HepG2 (cell line): Measurements from ENCODE around the gene MED1. TPM values are rescaled to one million over a fixed set of nuclear protein-coding genes. Genes with fewer than 3 reads are reported as not detected.

Experiments used
- FOXA3 ChIP-seq: IDR thresholded peaks from 2 replicates; pipeline ENCODE4 v1.6.1; 2016; ENCODE audit warnings: missing genetic modification reagents, missing compliant biosample characterization
- FOXO1 ChIP-seq: sonication (generic); formaldehyde crosslinking; IDR thresholded peaks from 2 replicates; pipeline ENCODE4 v1.4.0; 2020; ENCODE audit warnings: missing genetic modification reagents
- GTF2F1 ChIP-seq: fragments of 150-350 bp; IDR thresholded peaks from 2 replicates; pipeline ENCODE4 v1.6.1; 2014; ENCODE audit warnings: low read length
- HMG20B ChIP-seq: conservative IDR thresholded peaks from 2 replicates; pipeline ENCODE4 v1.6.1; 2016; ENCODE audit warnings: missing genetic modification reagents, missing compliant biosample characterization
- JUND ChIP-seq: sonication (generic); formaldehyde crosslinking; IDR thresholded peaks from 2 replicates; pipeline ENCODE4 v1.8.0; 2022; ENCODE audit warnings: mild to moderate bottlenecking, missing genetic modification reagents
- KLF9 ChIP-seq: IDR thresholded peaks from 2 replicates; pipeline ENCODE4 v1.6.1; 2016; ENCODE audit warnings: low read depth
- NFYC ChIP-seq: IDR thresholded peaks from 2 replicates; pipeline ENCODE4 v1.6.1; 2016; ENCODE audit warnings: missing genetic modification reagents, missing compliant biosample characterization
- SNAPC2 ChIP-seq: sonication (generic); formaldehyde crosslinking; IDR thresholded peaks from 2 replicates; pipeline ENCODE4 v1.8.1; 2022; ENCODE audit warnings: mild to moderate bottlenecking, missing genetic modification reagents
- U2AF1 ChIP-seq: fragments of 200-400 bp; formaldehyde crosslinking; optimal IDR thresholded peaks from 2 replicates; pipeline ENCODE3; 2017; ENCODE audit warnings: mild to moderate bottlenecking, low read depth, low read length
- ZFP1 ChIP-seq: IDR thresholded peaks from 2 replicates; pipeline ENCODE4 v1.6.1; 2016
- ZFP36L1 ChIP-seq: sonication (generic); formaldehyde crosslinking; IDR thresholded peaks from 2 replicates; pipeline ENCODE4 v1.8.0; 2022; ENCODE audit warnings: mild to moderate bottlenecking, missing genetic modification reagents, moderate library complexity
- ZFYVE20 ChIP-seq: sonication (generic); formaldehyde crosslinking; IDR thresholded peaks from 2 replicates; pipeline ENCODE4 v1.8.0; 2023; ENCODE audit warnings: low read depth, mild to moderate bottlenecking, moderate library complexity, missing genetic modification reagents, borderline replicate concordance
- ZNF10 ChIP-seq: sonication (generic); formaldehyde crosslinking; IDR thresholded peaks from 2 replicates; pipeline ENCODE4 v1.4.0; 2020; ENCODE audit warnings: mild to moderate bottlenecking, low read depth, missing genetic modification reagents, borderline replicate concordance
- ZNF569 ChIP-seq: sonication (generic); formaldehyde crosslinking; IDR thresholded peaks from 2 replicates; pipeline ENCODE4 v1.5.0; 2020; ENCODE audit warnings: mild to moderate bottlenecking, missing genetic modification reagents, moderate library complexity, borderline replicate concordance
- ZNF816 ChIP-seq: sonication (generic); formaldehyde crosslinking; IDR thresholded peaks from 2 replicates; pipeline ENCODE4 v1.8.0; 2022; ENCODE audit warnings: missing genetic modification reagents, mild to moderate bottlenecking, borderline replicate concordance
- polyA plus RNA-seq, 8 experiments: library from polyadenylated mRNA; depleted of rRNA in 3 of 8; stranded (reverse) in 7 of 8; unstranded in 1 of 8; fragments of >200 nt; fragmentation: Illumina TruSeq in 4 of 8; extraction: Trizol in 4 of 8; gene quantifications; 2 replicates each; pipeline versions ENCODE4 v1.2.1 to v1.2.3, GENCODE V29; 2011 to 2016; ENCODE audit warnings: low read depth in 4 of 8, missing spikeins in 1 of 8, mixed read lengths in 1 of 8; ENCODE audit not compliant: insufficient read depth in 1 of 8
- total RNA-seq, 5 experiments: library from RNA; depleted of rRNA; stranded (reverse); fragments of >200 nt; fragmentation: Illumina TruSeq; extraction: Trizol; gene quantifications; 2 replicates each; pipeline ENCODE4 v1.2.3, GENCODE V29; 2016; ENCODE audit warnings: low read depth in 1 of 5
- TF ChIP-seq, protein P1 (sequence below): sonication (generic); formaldehyde crosslinking; IDR thresholded peaks from 2 replicates; pipeline ENCODE4 v1.5.0; 2020; ENCODE audit warnings: mild to moderate bottlenecking, missing genetic modification reagents, borderline replicate concordance
- TF ChIP-seq, protein P2 (sequence below): sonication (generic); formaldehyde crosslinking; IDR thresholded peaks from 2 replicates; pipeline ENCODE4 v1.4.0; 2020; ENCODE audit warnings: missing genetic modification reagents
- TF ChIP-seq, protein P3 (sequence below): IDR thresholded peaks from 2 replicates; pipeline ENCODE4 v1.6.1; 2018; ENCODE audit warnings: missing genetic modification reagents, mild to moderate bottlenecking, missing compliant biosample characterization
- TF ChIP-seq, protein P4 (sequence below): sonication (generic); IDR thresholded peaks from 2 replicates; pipeline ENCODE4 v1.6.1; 2016; ENCODE audit warnings: low read depth, borderline replicate concordance
- TF ChIP-seq, protein P5 (sequence below): sonication (generic); formaldehyde crosslinking; IDR thresholded peaks from 2 replicates; pipeline ENCODE4 v1.4.0; 2020; ENCODE audit warnings: missing genetic modification reagents
- TF ChIP-seq, protein P6 (sequence below): IDR thresholded peaks from 2 replicates; pipeline ENCODE4 v1.6.1; 2016

Gene MED1
- total and polyA plus RNA-seq, 2 of the 13 experiments (the other 11 are each of a cell fraction or from before 2014, with no cell fraction given) = 37.5 to 40.1 TPM

DNA sequence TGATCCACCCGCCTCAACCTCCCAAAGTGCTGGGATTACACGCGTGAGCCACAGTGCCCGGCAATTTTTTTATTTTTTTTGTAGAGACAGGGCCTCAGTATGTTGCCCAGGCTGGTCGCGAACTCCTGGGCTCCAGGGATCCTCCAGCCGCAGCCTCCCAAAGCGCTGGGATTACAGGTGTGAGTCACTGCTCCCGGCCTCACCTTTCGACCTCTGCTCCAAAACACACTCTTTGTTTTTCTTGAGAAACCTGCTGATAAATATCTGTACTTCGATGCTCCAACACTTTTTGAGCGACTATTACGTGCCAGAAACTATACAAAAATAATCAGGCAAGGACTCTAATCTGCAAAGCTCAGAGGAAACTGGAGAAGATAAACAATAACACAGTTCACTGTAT is 1.0 kb downstream of the MED1 start (continued):
- TF ChIP-seq, protein P1, sequence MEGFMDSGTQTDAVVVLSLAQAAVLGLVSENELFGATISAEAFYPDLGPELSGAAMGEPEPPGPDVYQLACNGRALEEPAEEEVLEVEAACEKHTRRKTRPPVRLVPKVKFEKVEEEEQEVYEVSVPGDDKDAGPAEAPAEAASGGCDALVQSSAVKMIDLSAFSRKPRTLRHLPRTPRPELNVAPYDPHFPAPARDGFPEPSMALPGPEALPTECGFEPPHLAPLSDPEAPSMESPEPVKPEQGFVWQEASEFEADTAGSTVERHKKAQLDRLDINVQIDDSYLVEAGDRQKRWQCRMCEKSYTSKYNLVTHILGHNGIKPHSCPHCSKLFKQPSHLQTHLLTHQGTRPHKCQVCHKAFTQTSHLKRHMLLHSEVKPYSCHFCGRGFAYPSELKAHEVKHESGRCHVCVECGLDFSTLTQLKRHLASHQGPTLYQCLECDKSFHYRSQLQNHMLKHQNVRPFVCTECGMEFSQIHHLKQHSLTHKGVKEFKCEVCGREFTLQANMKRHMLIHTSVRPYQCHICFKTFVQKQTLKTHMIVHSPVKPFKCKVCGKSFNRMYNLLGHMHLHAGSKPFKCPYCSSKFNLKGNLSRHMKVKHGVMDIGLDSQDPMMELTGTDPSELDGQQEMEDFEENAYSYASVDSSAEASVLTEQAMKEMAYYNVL (CRISPR knock-in tag) = no peak
- TF ChIP-seq ZNF569 (CRISPR knock-in tag) (no peak), ZNF10 (CRISPR knock-in tag) (no peak), ZFYVE20 (CRISPR knock-in tag) (no peak), HMG20B (CRISPR knock-in tag) (no peak), KLF9 (CRISPR knock-in tag) (no peak), FOXO1 (CRISPR knock-in tag) (peak; percentile 11; the same call in 1 of the 2 replicates), FOXA3 (CRISPR knock-in tag) (peak; percentile 56; the same call in 1 of the 2 replicates), JUND (peak; percentile 82; the same call in 1 of the 2 replicates), GTF2F1 (no peak), ZNF816 (CRISPR knock-in tag) (no peak), SNAPC2 (CRISPR knock-in tag) (no peak), U2AF1 (no peak), NFYC (no peak), ZFP36L1 (CRISPR knock-in tag) (no peak), ZFP1 (CRISPR knock-in tag) (no peak)
- TF ChIP-seq, protein P2, sequence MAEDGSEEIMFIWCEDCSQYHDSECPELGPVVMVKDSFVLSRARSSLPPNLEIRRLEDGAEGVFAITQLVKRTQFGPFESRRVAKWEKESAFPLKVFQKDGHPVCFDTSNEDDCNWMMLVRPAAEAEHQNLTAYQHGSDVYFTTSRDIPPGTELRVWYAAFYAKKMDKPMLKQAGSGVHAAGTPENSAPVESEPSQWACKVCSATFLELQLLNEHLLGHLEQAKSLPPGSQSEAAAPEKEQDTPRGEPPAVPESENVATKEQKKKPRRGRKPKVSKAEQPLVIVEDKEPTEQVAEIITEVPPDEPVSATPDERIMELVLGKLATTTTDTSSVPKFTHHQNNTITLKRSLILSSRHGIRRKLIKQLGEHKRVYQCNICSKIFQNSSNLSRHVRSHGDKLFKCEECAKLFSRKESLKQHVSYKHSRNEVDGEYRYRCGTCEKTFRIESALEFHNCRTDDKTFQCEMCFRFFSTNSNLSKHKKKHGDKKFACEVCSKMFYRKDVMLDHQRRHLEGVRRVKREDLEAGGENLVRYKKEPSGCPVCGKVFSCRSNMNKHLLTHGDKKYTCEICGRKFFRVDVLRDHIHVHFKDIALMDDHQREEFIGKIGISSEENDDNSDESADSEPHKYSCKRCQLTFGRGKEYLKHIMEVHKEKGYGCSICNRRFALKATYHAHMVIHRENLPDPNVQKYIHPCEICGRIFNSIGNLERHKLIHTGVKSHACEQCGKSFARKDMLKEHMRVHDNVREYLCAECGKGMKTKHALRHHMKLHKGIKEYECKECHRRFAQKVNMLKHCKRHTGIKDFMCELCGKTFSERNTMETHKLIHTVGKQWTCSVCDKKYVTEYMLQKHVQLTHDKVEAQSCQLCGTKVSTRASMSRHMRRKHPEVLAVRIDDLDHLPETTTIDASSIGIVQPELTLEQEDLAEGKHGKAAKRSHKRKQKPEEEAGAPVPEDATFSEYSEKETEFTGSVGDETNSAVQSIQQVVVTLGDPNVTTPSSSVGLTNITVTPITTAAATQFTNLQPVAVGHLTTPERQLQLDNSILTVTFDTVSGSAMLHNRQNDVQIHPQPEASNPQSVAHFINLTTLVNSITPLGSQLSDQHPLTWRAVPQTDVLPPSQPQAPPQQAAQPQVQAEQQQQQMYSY (CRISPR knock-in tag) = no peak
- TF ChIP-seq, protein P3, sequence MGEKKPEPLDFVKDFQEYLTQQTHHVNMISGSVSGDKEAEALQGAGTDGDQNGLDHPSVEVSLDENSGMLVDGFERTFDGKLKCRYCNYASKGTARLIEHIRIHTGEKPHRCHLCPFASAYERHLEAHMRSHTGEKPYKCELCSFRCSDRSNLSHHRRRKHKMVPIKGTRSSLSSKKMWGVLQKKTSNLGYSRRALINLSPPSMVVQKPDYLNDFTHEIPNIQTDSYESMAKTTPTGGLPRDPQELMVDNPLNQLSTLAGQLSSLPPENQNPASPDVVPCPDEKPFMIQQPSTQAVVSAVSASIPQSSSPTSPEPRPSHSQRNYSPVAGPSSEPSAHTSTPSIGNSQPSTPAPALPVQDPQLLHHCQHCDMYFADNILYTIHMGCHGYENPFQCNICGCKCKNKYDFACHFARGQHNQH (CRISPR knock-in tag) = no peak
- TF ChIP-seq, protein P4, sequence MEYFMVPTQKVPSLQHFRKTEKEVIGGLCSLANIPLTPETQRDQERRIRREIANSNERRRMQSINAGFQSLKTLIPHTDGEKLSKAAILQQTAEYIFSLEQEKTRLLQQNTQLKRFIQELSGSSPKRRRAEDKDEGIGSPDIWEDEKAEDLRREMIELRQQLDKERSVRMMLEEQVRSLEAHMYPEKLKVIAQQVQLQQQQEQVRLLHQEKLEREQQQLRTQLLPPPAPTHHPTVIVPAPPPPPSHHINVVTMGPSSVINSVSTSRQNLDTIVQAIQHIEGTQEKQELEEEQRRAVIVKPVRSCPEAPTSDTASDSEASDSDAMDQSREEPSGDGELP = no peak
- TF ChIP-seq, protein P5, sequence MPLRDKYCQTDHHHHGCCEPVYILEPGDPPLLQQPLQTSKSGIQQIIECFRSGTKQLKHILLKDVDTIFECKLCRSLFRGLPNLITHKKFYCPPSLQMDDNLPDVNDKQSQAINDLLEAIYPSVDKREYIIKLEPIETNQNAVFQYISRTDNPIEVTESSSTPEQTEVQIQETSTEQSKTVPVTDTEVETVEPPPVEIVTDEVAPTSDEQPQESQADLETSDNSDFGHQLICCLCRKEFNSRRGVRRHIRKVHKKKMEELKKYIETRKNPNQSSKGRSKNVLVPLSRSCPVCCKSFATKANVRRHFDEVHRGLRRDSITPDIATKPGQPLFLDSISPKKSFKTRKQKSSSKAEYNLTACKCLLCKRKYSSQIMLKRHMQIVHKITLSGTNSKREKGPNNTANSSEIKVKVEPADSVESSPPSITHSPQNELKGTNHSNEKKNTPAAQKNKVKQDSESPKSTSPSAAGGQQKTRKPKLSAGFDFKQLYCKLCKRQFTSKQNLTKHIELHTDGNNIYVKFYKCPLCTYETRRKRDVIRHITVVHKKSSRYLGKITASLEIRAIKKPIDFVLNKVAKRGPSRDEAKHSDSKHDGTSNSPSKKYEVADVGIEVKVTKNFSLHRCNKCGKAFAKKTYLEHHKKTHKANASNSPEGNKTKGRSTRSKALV (CRISPR knock-in tag) = no peak
- TF ChIP-seq, protein P6, sequence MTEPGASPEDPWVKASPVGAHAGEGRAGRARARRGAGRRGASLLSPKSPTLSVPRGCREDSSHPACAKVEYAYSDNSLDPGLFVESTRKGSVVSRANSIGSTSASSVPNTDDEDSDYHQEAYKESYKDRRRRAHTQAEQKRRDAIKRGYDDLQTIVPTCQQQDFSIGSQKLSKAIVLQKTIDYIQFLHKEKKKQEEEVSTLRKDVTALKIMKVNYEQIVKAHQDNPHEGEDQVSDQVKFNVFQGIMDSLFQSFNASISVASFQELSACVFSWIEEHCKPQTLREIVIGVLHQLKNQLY (CRISPR knock-in tag) = no peak
